Hepatocyte (in vitro differentiated cells): ENCODE results near the gene MOSMO. TPM values are rescaled to one million over a fixed set of nuclear protein-coding genes. Genes with fewer than 3 reads are reported as not detected.

Source experiments
- DNase-seq: peaks from one replicate; pipeline ENCODE4 v3.0.0-alpha.2; 2016; ENCODE audit warnings: low spot score
- H2AFZ ChIP-seq: fragments of 200-600 bp; sonication (generic); 2 replicates; pipeline ENCODE4 v1.6.0; 2016; ENCODE audit warnings: antibody characterized with exemption, mild to moderate bottlenecking
- H3K27ac ChIP-seq: fragments of 200-600 bp; sonication (generic); 2 replicates; pipeline ENCODE4 v1.5.1; 2016; ENCODE audit warnings: mild to moderate bottlenecking
- H3K27me3 ChIP-seq: fragments of 200-600 bp; sonication (generic); 2 replicates; pipeline ENCODE4 v1.6.1; 2016
- H3K36me3 ChIP-seq: fragments of 200-600 bp; sonication (generic); replicated peaks from 2 replicates; pipeline ENCODE4 v1.5.1; 2016; ENCODE audit warnings: low read depth; ENCODE audit not compliant: insufficient read depth
- H3K4me1 ChIP-seq: fragments of 200-600 bp; sonication (generic); 2 replicates; pipeline ENCODE4 v1.5.1; 2016; ENCODE audit warnings: mild to moderate bottlenecking, moderate library complexity; ENCODE audit not compliant: insufficient read depth
- H3K4me2 ChIP-seq: fragments of 200-600 bp; sonication (generic); 2 replicates; pipeline ENCODE4 v1.6.0; 2016
- H3K4me3 ChIP-seq: fragments of 200-600 bp; sonication (generic); 2 replicates; pipeline ENCODE4 v1.5.1; 2016; ENCODE audit warnings: mild to moderate bottlenecking
- H3K79me2 ChIP-seq: fragments of 200-600 bp; sonication (generic); 2 replicates; pipeline ENCODE4 v1.6.0; 2017; ENCODE audit warnings: mild to moderate bottlenecking
- H3K9me2 ChIP-seq: fragments of 200-600 bp; sonication (generic); replicated peaks from 2 replicates; pipeline ENCODE4 v1.6.0; 2017; ENCODE audit warnings: mild to moderate bottlenecking; ENCODE audit not compliant: insufficient read depth
- H3K9me3 ChIP-seq: fragments of 200-600 bp; sonication (generic); 2 replicates; pipeline ENCODE4 v1.5.1; 2016; ENCODE audit warnings: low read depth, mild to moderate bottlenecking
- H4K20me1 ChIP-seq: fragments of 200-600 bp; sonication (generic); 2 replicates; pipeline ENCODE4 v1.6.0; 2016; ENCODE audit warnings: mild to moderate bottlenecking; ENCODE audit not compliant: insufficient read depth, poor library complexity, severe bottlenecking
- EZH2 ChIP-seq: fragments of 200-600 bp; sonication (generic); IDR thresholded peaks from 2 replicates; pipeline ENCODE4 v1.6.1; 2016; ENCODE audit warnings: antibody characterized with exemption, mild to moderate bottlenecking, borderline replicate concordance
- EZH2phosphoT487 ChIP-seq: fragments of 200-600 bp; sonication (generic); IDR thresholded peaks from one replicate; pipeline ENCODE4 v1.6.1; 2018; ENCODE audit warnings: antibody characterized with exemption, mild to moderate bottlenecking, low read depth, moderate library complexity; ENCODE audit not compliant: unreplicated experiment, severe bottlenecking
- WGBS: methylation state at CpG from one replicate; pipeline ENCODE4 v1.1.6; 2016; ENCODE audit warnings: low lambda C conversion rate; ENCODE audit errors: missing lambda C conversion rate; 5-methylcytosine and 5-hydroxymethylcytosine counted together
- polyA plus RNA-seq: library from polyadenylated mRNA; unstranded; fragments of >200 nt; fragmentation: Nextera tagmentation; extraction: Ambion mirVana; gene quantifications from 2 replicates; pipeline ENCODE4 v1.2.1, GENCODE V29; 2016
- total RNA-seq: library from RNA; depleted of rRNA; stranded (reverse); fragments of >200 nt; gene quantifications from 2 replicates; pipeline ENCODE4 v1.2.3, GENCODE V29; 2014
- TF ChIP-seq, protein P1 (sequence below): fragments of 200-600 bp; sonication (generic); IDR thresholded peaks from 2 replicates; pipeline ENCODE4 v1.5.1; 2016; ENCODE audit warnings: antibody characterized with exemption, mild to moderate bottlenecking; ENCODE audit not compliant: poor library complexity

The MOSMO gene
- total and polyA plus RNA-seq, 2 experiments from 2014 or later = 6.5 to 16.1 TPM

GRCh38 chr16:22098405-22099255 lies 90.7 kb downstream of the MOSMO start:
- Histone ChIP-seq H3K4me1 (no peaks in the 10 kb centered on the region), H3K9me2 (no peaks in the 10 kb centered on the region), H3K36me3 (no peaks in the 10 kb centered on the region), H3K79me2 (no peaks in the 10 kb centered on the region), H4K20me1 (no peaks in the 10 kb centered on the region), H3K9me3 (no peaks in the 10 kb centered on the region), H3K4me3 (no peak overlapping the region), H3K27me3 (peaks cover 4% of the 10 kb centered on the region), H3K27ac (no peak overlapping the region), H2AFZ (no peak overlapping the region), H3K4me2 (peak overlapping the region; percentile 63)
- TF ChIP-seq EZH2 = no peak
- TF ChIP-seq, protein P1, sequence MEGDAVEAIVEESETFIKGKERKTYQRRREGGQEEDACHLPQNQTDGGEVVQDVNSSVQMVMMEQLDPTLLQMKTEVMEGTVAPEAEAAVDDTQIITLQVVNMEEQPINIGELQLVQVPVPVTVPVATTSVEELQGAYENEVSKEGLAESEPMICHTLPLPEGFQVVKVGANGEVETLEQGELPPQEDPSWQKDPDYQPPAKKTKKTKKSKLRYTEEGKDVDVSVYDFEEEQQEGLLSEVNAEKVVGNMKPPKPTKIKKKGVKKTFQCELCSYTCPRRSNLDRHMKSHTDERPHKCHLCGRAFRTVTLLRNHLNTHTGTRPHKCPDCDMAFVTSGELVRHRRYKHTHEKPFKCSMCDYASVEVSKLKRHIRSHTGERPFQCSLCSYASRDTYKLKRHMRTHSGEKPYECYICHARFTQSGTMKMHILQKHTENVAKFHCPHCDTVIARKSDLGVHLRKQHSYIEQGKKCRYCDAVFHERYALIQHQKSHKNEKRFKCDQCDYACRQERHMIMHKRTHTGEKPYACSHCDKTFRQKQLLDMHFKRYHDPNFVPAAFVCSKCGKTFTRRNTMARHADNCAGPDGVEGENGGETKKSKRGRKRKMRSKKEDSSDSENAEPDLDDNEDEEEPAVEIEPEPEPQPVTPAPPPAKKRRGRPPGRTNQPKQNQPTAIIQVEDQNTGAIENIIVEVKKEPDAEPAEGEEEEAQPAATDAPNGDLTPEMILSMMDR = peak; percentile 64
- DNase-seq = peak; percentile 60
- 51% methylated on average over 8 of the region's 8 CpGs for WGBS

GRCh38 chr16:22099256-22099975 lies 91.5 kb downstream of the MOSMO start:
- no peak overlapping the region for H3K4me3 ChIP-seq
- WGBS = 73% methylated on average over 9 of the region's 9 CpGs
- no peaks in the 10 kb centered on the region for H4K20me1 ChIP-seq
- H3K9me2 ChIP-seq = no peaks in the 10 kb centered on the region
- H2AFZ ChIP-seq = no peak overlapping the region
- peaks cover 4% of the 10 kb centered on the region for H3K27me3 ChIP-seq
- no peaks in the 10 kb centered on the region for H3K4me1 ChIP-seq
- TF ChIP-seq EZH2 = no peak
- TF ChIP-seq, protein P1 = no peak
- TF ChIP-seq EZH2phosphoT487 = no peak
- H3K79me2 ChIP-seq = no peaks in the 10 kb centered on the region
- no peaks in the 10 kb centered on the region for H3K36me3 ChIP-seq
- DNase-seq = no peak
- H3K9me3 ChIP-seq = no peaks in the 10 kb centered on the region
- no peak overlapping the region for H3K4me2 ChIP-seq
- no peak overlapping the region for H3K27ac ChIP-seq

DNA sequence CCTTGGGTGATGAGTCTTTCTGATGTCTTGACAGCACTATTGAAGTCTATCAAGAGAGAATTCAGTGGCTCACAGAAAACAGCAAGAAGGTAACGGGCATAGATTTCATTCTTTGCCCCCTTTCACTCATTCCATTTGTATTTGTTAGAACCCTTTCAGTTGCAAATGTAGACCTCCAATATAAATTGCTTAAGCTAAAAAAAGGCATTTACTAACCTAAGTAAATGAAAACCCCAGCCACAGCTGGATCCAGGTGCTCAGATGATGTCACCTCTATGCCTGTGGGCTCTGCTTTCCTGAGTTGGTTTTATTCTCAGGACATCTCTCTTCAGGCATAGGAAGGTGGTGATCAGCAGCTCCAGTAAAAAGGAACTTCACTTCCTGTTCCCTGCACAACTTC lies 95.5 kb downstream of the MOSMO start:
- DNase-seq = no peak
- Histone ChIP-seq H3K9me3 (no peaks in the 10 kb centered on the region), H3K79me2 (no peaks in the 10 kb centered on the region), H3K4me1 (no peaks in the 10 kb centered on the region), H3K27ac (no peak overlapping the region), H2AFZ (no peak overlapping the region), H3K36me3 (no peaks in the 10 kb centered on the region), H3K9me2 (no peaks in the 10 kb centered on the region), H3K4me3 (no peak overlapping the region), H4K20me1 (no peaks in the 10 kb centered on the region), H3K27me3 (peaks cover under 1% of the 10 kb centered on the region), H3K4me2 (no peak overlapping the region)
- 77% methylated on average over 1 of the region's 1 CpG for WGBS
- TF ChIP-seq, protein P1 = no peak
- no peak for TF ChIP-seq EZH2
- TF ChIP-seq EZH2phosphoT487 = no peak
